ENCODE results near the gene IFNA17. TPM values are rescaled to one million over a fixed set of nuclear protein-coding genes. Genes with fewer than 3 reads are reported as not detected.
"Not testable (repeated sequence)": the region's sequence is repeated elsewhere in the genome, so short reads cannot be mapped to it uniquely, and the experiment has no call there.

The IFNA17 gene
- total and polyA plus RNA-seq, 7 donors = not detected

- DNase-seq (no peak), ATAC-seq (no peak)
- 72 to 86% (median 74%) methylated on average over 4 of the region's 4 CpGs for whole genome bisulfite sequencing, 3 donors
- Histone ChIP-seq H3K27me3 (ENCODE audit: insufficient read depth in 3 of 3, low read length in 2 of 3) (no peaks in the 10 kb centered on the region), H3K27ac (no peak overlapping the region), H3K36me3 (ENCODE audit: insufficient read depth in 1 of 2, low read depth in 1 of 2) (no peaks in the 10 kb centered on the region), H3K4me3 (no peak overlapping the region), H3K9me3 (no peaks in the 10 kb centered on the region), H3K4me1 (no peaks in the 10 kb centered on the region)
- TF ChIP-seq CTCF (IDR thresholded peaks at IDR 0.05) = no peak
- intact Hi-C loops (cut with DNase I) = no loop called here
Observed at GRCh38 chr9:21234153-21234687, 6.2 kb upstream of the IFNA17 start.

- TF ChIP-seq CTCF (IDR thresholded peaks at IDR 0.05) = no peak
- 82 to 89% (median 87%) methylated on average over 2 of the region's 2 CpGs for WGBS, 3 donors
- ATAC-seq (no peak), DNase-seq (no peak)
- no peaks in the 10 kb centered on the region for H3K36me3 ChIP-seq (ENCODE audit: insufficient read depth in 1 of 2, low read depth in 1 of 2)
- no peak overlapping the region for H3K4me3 ChIP-seq
- H3K4me1 ChIP-seq = no peaks in the 10 kb centered on the region
- H3K27me3 ChIP-seq (ENCODE audit: insufficient read depth in 3 of 3, low read length in 2 of 3) = no peaks in the 10 kb centered on the region
- H3K9me3 ChIP-seq = no peaks in the 10 kb centered on the region
- H3K27ac ChIP-seq = no peak overlapping the region
- intact Hi-C loops (cut with DNase I) = no loop called here
Observed at GRCh38 chr9:21233258-21233657, 5.2 kb upstream of the IFNA17 start.

- H3K27ac ChIP-seq; H3K4me1 ChIP-seq; H3K27me3 ChIP-seq (ENCODE audit: insufficient read depth in 3 of 3, low read length in 2 of 3); intact Hi-C loops (cut with DNase I); DNase-seq; H3K4me3 ChIP-seq; H3K36me3 ChIP-seq (ENCODE audit: insufficient read depth in 1 of 2, low read depth in 1 of 2); ATAC-seq; H3K9me3 ChIP-seq: not testable (repeated sequence)
- WGBS, 3 donors = 78 to 92% (median 79%) methylated on average over 1 of the region's 1 CpG
Observed at GRCh38 chr9:21217211-21217610, 10.8 kb downstream of the IFNA17 start, which contains the start of gene IFNA16. TSS of gene IFNA16 (minus strand) at chr9:21217311. CDS start at chr9:21217305, 6 bp downstream.

GRCh38 chr9:21213411-21214326, 14.4 kb downstream of the IFNA17 start:
- H3K4me1 ChIP-seq; H3K9me3 ChIP-seq; H3K36me3 ChIP-seq (ENCODE audit: insufficient read depth in 1 of 2, low read depth in 1 of 2); DNase-seq; H3K27me3 ChIP-seq (ENCODE audit: insufficient read depth in 3 of 3, low read length in 2 of 3); H3K4me3 ChIP-seq; H3K27ac ChIP-seq; intact Hi-C loops (cut with DNase I); ATAC-seq: not testable (repeated sequence)
- WGBS, 3 donors = 29 to 37% (median 31%) methylated on average over 4 of the region's 5 CpGs

GRCh38 chr9:21212160-21212559, 15.9 kb downstream of the IFNA17 start:
- H3K9me3 ChIP-seq; H3K4me3 ChIP-seq; H3K27ac ChIP-seq; H3K4me1 ChIP-seq; ATAC-seq; DNase-seq; H3K27me3 ChIP-seq (ENCODE audit: insufficient read depth in 3 of 3, low read length in 2 of 3); intact Hi-C loops (cut with DNase I); H3K36me3 ChIP-seq (ENCODE audit: insufficient read depth in 1 of 2, low read depth in 1 of 2): not testable (repeated sequence)
- 56 to 75% (median 60%) methylated on average over 2 of the region's 2 CpGs for WGBS, 3 donors

GRCh38 chr9:21210782-21211181, 17.2 kb downstream of the IFNA17 start:
- intact Hi-C loops (cut with DNase I); H3K27ac ChIP-seq; H3K4me3 ChIP-seq; H3K4me1 ChIP-seq; H3K36me3 ChIP-seq (ENCODE audit: insufficient read depth in 1 of 2, low read depth in 1 of 2); DNase-seq; ATAC-seq; H3K9me3 ChIP-seq; H3K27me3 ChIP-seq (ENCODE audit: insufficient read depth in 3 of 3, low read length in 2 of 3): not testable (repeated sequence)
- WGBS, 3 donors = 89 to 100% (median 93%) methylated on average over 2 of the region's 2 CpGs
